ENCODE data around the gene ATP6V1E1.

ATP6V1E1 gene

GRCh38 chr22:17612057-17612456, 16.5 kb downstream of the ATP6V1E1 start:
- no peak overlapping the region for H3K4me3 ChIP-seq (ENCODE audit: low read depth, low read length)
- no peak for DNase-seq (ENCODE audit: low read depth)
- TF ChIP-seq CTCF (IDR thresholded peaks at IDR 0.05; ENCODE audit: insufficient read depth, low read depth, low read length, missing control alignments), result no peak

- DNase-seq (ENCODE audit: low read depth), result no peak
- TF ChIP-seq CTCF (IDR thresholded peaks at IDR 0.05; ENCODE audit: insufficient read depth, low read depth, low read length, missing control alignments), result no peak
- no peak overlapping the region for H3K4me3 ChIP-seq (ENCODE audit: low read depth, low read length)
Measured at GRCh38 chr22:17607891-17608521, 20.5 kb downstream of the ATP6V1E1 start.

GRCh38 chr22:17606496-17606895, 22.1 kb downstream of the ATP6V1E1 start:
- no peak for TF ChIP-seq CTCF (IDR thresholded peaks at IDR 0.05; ENCODE audit: insufficient read depth, low read depth, low read length, missing control alignments)
- no peak overlapping the region for H3K4me3 ChIP-seq (ENCODE audit: low read depth, low read length)
- DNase-seq (ENCODE audit: low read depth), result no peak

GRCh38 chr22:17603668-17604067, 24.9 kb downstream of the ATP6V1E1 start:
- DNase-seq (ENCODE audit: low read depth), result no peak
- TF ChIP-seq CTCF (IDR thresholded peaks at IDR 0.05; ENCODE audit: insufficient read depth, low read depth, low read length, missing control alignments), result no peak

GRCh38 chr22:17601031-17601430, 27.5 kb downstream of the ATP6V1E1 start:
- no peak for TF ChIP-seq CTCF (IDR thresholded peaks at IDR 0.05; ENCODE audit: insufficient read depth, low read depth, low read length, missing control alignments)
- no peak for DNase-seq (ENCODE audit: low read depth)
- H3K4me3 ChIP-seq (ENCODE audit: low read depth, low read length), result no peak overlapping the region

More at GRCh38 chr22:17603668-17604067, 24.9 kb downstream of the ATP6V1E1 start:
- H3K4me3 ChIP-seq (ENCODE audit: low read depth, low read length), result no peak overlapping the region

- DNase-seq (ENCODE audit: low read depth), result no peak
- TF ChIP-seq CTCF (IDR thresholded peaks at IDR 0.05; ENCODE audit: insufficient read depth, low read depth, low read length, missing control alignments), result no peak
- H3K4me3 ChIP-seq (ENCODE audit: low read depth, low read length), result no peak overlapping the region
Measured at GRCh38 chr22:17598318-17598717, 30.2 kb downstream of the ATP6V1E1 start.

- no peak for TF ChIP-seq CTCF (IDR thresholded peaks at IDR 0.05; ENCODE audit: insufficient read depth, low read depth, low read length, missing control alignments)
- H3K4me3 ChIP-seq (ENCODE audit: low read depth, low read length), result no peak overlapping the region
- no peak for DNase-seq (ENCODE audit: low read depth)
Measured at GRCh38 chr22:17597217-17597616, 31.3 kb downstream of the ATP6V1E1 start.
